Measurements from ENCODE around the gene LILRA6. TPM values are rescaled to one million over a fixed set of nuclear protein-coding genes. Genes with fewer than 3 reads are reported as not detected.
"Not testable (repeated sequence)": the region's sequence is repeated elsewhere in the genome, so short reads cannot be mapped to it uniquely, and the experiment has no call there.

The LILRA6 gene
- total RNA-seq, 1 experiment from 2014 or later = not detected

DNA sequence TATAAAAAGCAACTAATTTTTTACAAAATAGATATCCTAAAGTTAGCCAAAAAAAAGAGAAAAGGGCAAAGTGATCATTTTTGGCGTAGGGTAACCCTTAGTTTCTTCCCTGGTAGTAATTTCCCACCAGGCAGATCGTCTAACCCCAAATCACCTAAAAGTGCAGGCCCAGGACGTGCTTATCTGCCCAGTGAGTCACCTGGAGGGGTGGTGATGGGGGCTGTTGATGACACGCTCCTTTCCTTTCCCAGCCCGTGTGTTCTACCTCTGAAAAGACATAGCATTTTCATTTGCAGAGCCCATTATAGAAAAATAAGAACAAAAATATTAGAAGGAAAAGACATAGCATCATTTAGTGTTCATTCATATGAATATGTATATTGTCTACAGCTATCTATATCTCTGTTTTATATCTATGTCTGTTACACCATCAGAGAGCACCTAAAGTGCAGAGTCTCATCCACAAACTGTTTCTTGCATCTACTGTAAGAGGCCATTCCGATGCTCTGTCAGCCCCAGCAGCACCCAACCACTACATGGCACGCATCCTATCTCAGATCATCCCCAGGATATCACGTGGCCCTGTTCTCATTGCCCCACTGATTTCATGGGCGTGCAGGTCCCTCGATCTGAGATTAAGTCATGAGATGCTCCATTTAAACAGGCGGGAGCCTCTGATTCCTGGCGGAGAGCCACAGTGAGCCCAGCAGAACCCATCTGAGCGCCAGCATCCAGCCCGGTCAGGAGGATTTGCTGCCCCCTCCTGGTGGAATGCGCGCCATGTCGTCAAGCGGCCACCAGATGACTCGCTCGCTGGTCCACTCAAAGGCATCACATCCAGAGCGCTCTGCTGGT lies 11.3 kb downstream of the LILRA6 start:
- Histone ChIP-seq H3K36me3 (no peaks in the 10 kb centered on the region), H3K27ac (no peak overlapping the region), H3K4me1 (replicated peaks) (no peaks in the 10 kb centered on the region), H3K4me3 (no peak overlapping the region), H3K27me3 (replicated peaks) (peaks cover 26% of the 10 kb centered on the region), H3K9me3 (replicated peaks) (no peaks in the 10 kb centered on the region)
- peak; percentile 61 to 75 for DNase-seq (ENCODE audit: low read depth in 1 of 2, low spot score in 2 of 2)

DNA sequence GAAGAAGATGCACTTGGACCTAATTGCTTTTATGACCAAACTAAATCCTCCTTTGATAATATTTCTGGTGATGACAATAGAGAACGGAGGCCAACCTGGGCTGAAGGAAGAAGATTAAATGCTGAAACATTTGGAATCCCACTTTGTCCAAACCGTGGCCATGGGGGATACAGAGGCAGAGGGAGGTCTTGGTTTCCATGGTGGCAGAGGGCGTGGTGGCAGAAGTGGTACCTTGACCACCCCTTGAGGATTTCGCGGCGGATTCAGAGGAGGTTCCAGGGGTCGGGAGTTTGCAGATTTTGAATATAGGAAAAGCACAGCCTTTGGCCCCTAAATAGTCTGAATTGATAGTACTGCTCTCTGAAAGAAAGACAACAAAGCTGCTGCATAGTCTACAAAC lies 12.6 kb downstream of the LILRA6 start:
- Histone ChIP-seq H3K27me3 (replicated peaks) (peaks cover 32% of the 10 kb centered on the region), H3K9me3 (replicated peaks) (no peaks in the 10 kb centered on the region), H3K4me1 (replicated peaks) (no peaks in the 10 kb centered on the region), H3K27ac (no peak overlapping the region), H3K36me3 (no peaks in the 10 kb centered on the region), H3K4me3 (no peak overlapping the region)
- peak in 1 of 2 experiments; percentile 36 for DNase-seq (ENCODE audit: low read depth in 1 of 2, low spot score in 2 of 2)

DNA sequence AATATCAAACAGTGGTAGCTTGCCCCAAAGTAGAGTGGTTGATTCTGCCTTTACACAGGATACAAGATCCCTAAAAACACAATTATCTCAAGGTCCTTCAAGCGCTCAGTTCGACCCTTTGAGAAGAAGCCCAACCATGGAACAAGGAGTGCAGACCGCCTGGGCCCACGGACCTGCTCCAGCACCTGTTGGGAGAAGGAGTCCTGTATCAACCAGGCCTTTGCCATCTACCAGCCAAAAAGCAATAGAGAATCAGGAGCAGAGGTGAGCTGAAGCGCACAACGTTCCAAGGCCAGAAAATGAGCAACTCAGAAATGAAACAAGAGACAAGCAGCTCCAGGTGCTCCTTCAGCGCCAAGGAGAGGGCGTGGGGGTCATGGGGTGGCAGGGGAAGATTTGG lies 13.4 kb downstream of the LILRA6 start:
- H3K9me3 ChIP-seq (replicated peaks) = no peaks in the 10 kb centered on the region
- H3K4me3 ChIP-seq = no peak overlapping the region
- H3K27me3 ChIP-seq (replicated peaks) = peaks cover 32% of the 10 kb centered on the region
- peak in 1 of 2 experiments; percentile 28 for DNase-seq (ENCODE audit: low read depth in 1 of 2, low spot score in 2 of 2)
- no peaks in the 10 kb centered on the region for H3K36me3 ChIP-seq
- no peaks in the 10 kb centered on the region for H3K4me1 ChIP-seq (replicated peaks)
- no peak overlapping the region for H3K27ac ChIP-seq

- peaks cover 31% of the 10 kb centered on the region for H3K27me3 ChIP-seq (replicated peaks)
- not testable (repeated sequence) for H3K36me3 ChIP-seq; H3K4me3 ChIP-seq; H3K9me3 ChIP-seq (replicated peaks); H3K27ac ChIP-seq; H3K4me1 ChIP-seq (replicated peaks)
- DNase-seq (ENCODE audit: low read depth in 1 of 2, low spot score in 2 of 2) = peak in 1 of 2 experiments; percentile 21
These were observed 18.0 kb downstream of the LILRA6 start for GRCh38 chr19:54224619-54225018.

DNA sequence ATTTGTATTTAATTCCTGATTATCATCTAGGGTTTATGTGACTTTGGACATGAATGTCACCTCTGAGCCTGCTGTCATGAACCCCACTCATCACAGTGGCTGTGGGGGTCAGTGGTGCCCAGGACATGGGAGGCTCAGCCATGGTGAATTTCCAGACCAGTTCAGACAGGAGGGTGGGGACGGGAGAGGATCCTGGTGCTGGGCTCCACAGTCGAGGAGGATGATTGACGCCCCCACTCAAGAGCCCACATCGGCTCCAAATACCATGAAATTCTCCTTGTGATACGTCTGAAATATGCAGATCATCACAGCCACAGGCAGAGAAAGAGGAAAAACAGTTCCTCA lies 18.7 kb downstream of the LILRA6 start:
- peaks cover 28% of the 10 kb centered on the region for H3K27me3 ChIP-seq (replicated peaks)
- peak in 1 of 2 experiments; percentile 28 for DNase-seq (ENCODE audit: low read depth in 1 of 2, low spot score in 2 of 2)
- not testable (repeated sequence) for H3K9me3 ChIP-seq (replicated peaks); H3K4me3 ChIP-seq; H3K27ac ChIP-seq; H3K36me3 ChIP-seq; H3K4me1 ChIP-seq (replicated peaks)

DNA sequence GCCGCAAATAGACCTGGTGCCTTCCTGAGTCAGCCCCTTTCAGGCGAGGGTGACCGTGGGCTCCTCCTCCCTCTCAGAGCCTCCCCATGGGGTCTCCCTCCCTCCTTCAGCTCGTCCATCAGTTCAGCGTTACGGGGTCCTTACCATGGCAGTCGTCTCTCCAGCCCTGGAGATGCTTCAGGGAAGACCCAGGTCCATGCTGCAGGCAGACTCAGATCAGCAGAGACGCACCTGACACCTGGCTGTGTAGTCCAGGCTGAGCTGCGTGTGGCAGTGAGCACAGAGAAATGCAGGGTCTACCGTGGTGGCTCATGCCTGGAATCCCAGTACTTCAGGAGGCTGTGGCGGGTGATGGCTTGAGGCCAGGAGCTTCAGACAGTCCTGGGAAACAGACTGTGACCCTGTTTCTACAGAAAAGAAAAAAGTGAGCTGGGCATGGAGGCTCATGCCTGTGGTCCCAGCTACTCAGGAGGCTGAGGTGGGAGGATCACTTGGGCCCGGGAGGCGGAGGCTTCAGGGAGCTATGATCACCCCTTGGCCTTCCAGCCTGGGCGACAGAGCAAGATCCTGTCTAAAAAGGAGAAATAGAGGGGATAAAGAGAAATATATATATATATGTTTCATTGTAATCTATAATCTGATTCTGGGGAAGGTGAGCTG lies 19.2 kb downstream of the LILRA6 start:
- H3K4me1 ChIP-seq (replicated peaks); H3K9me3 ChIP-seq (replicated peaks); H3K36me3 ChIP-seq; H3K4me3 ChIP-seq; H3K27ac ChIP-seq: not testable (repeated sequence)
- H3K27me3 ChIP-seq (replicated peaks) = peaks cover 26% of the 10 kb centered on the region
- DNase-seq (ENCODE audit: low read depth in 1 of 2, low spot score in 2 of 2) = peak in 1 of 2 experiments; percentile 35

DNA sequence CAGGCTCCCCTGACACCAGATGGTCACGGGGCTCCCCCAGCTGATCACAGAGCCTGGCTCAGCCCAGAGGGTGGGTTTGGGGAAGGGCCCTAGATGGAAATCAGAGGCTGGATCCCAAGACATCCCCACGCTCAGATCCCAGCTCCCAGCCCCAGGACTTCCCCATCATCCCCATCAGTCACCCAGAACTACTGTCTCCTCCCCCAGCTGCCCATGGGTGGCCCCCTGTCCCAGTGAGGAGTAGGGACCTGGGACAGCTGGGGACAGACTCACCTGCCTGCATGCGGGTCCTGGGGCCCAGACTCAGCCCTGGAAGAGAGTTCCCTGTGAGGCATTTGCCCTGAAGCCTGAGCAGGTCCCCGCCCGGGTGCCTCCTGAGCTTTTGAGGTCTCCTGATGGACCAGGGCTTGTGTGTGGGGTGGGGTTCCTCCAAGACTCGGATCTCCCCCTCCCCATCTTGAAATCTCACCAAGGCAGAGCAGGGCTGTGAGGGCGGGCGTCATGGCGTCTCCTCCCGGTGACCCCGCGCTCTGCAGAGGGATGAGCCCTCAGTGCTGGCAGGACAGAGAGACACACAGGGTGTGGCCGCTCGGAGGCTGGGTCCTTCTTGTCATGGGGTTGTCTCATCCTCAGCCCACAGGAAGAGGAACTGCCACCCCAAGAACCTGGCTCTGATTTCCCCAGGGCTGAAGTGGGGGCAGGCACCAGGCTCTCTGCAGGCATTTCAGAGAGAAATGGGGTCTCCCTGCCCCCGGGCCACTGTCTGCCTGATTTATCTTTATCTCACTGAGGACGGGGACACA lies 19.9 kb downstream of the LILRA6 start, which contains the start of gene LILRB3:
Gene LILRB3, minus strand, starts transcription at position 534 of the 803 bp plus-strand sequence. Its CDS starts 31 bp downstream, at position 503.
- H3K27ac ChIP-seq; H3K36me3 ChIP-seq; H3K9me3 ChIP-seq (replicated peaks); H3K4me1 ChIP-seq (replicated peaks); H3K4me3 ChIP-seq: not testable (repeated sequence)
- H3K27me3 ChIP-seq (replicated peaks) = peaks cover 19% of the 10 kb centered on the region
- DNase-seq (ENCODE audit: low read depth in 1 of 2, low spot score in 2 of 2) = peak in 1 of 2 experiments; percentile 47

DNA sequence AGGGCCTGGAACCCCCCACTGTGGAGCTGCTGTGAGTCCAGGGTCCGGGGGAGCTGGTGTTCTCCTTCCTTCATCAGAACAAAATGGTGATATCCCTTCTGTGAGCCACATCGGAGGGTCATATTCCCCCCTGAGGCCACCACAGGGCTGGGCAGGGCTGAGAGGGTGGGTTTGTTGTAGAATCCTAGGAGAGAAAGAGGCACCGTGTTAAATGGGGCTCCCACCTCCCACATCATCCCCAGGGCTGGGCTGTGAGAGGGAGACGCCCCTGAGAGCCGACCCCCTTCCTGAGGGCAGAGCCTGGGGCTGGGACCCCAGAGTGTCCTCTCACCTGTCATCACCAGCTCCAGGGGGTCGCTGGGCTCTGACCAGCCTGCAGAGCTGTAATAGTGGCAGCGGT lies 20.6 kb downstream of the LILRA6 start:
- peak in 1 of 2 experiments; percentile 25 for DNase-seq (ENCODE audit: low read depth in 1 of 2, low spot score in 2 of 2)
- H3K36me3 ChIP-seq; H3K27ac ChIP-seq; H3K9me3 ChIP-seq (replicated peaks); H3K4me3 ChIP-seq; H3K4me1 ChIP-seq (replicated peaks): not testable (repeated sequence)
- H3K27me3 ChIP-seq (replicated peaks) = peaks cover 14% of the 10 kb centered on the region

GRCh38 chr19:54219702-54220101 lies 22.9 kb downstream of the LILRA6 start:
- not testable (repeated sequence) for H3K27ac ChIP-seq; H3K36me3 ChIP-seq; H3K4me1 ChIP-seq (replicated peaks); H3K9me3 ChIP-seq (replicated peaks); H3K27me3 ChIP-seq (replicated peaks); H3K4me3 ChIP-seq
- DNase-seq (ENCODE audit: low read depth in 1 of 2, low spot score in 2 of 2) = peak in 1 of 2 experiments; percentile 35

DNA sequence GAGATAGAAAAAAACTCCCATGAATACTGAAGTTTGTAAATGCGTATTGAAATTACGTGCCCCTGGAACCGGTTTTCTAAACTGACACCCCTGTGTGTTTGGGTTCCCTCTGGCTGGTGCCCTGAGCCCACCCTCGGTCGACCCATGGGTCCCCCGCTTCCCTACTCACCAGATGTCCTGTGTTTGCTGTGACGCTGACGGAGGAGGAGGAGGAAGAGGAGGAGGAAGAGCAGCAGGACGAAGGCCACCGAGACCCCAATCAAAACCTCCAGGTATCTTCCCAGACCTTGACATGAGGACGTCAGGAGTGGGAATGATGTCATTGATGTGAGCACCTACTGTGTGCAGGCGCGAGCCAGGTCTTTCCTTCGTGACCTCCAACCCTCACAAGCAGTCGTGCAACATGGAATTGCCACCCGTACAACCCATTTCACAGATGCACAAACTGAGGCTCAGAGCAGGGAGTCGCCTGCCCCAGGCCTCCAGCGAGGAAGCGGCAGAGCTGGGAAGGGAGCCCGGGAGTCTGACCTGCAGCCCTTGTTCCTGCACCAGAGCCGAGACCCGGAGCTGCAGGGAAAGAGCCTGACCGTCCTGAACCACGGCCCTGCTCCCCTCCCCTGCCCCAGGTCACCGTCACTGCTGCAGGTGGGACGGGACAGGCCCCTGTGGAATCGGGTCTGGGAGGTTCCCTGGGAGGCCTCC lies 23.5 kb downstream of the LILRA6 start:
- DNase-seq (ENCODE audit: low read depth in 1 of 2, low spot score in 2 of 2) = peak in 1 of 2 experiments; percentile 39
- no peaks in the 10 kb centered on the region for H3K4me1 ChIP-seq (replicated peaks)
- H3K36me3 ChIP-seq = no peaks in the 10 kb centered on the region
- peaks cover 4% of the 10 kb centered on the region for H3K27me3 ChIP-seq (replicated peaks)
- no peak overlapping the region for H3K4me3 ChIP-seq
- no peaks in the 10 kb centered on the region for H3K9me3 ChIP-seq (replicated peaks)
- no peak overlapping the region for H3K27ac ChIP-seq

- DNase-seq (ENCODE audit: low read depth in 1 of 2, low spot score in 2 of 2) = peak in 1 of 2 experiments; percentile 28
- H3K36me3 ChIP-seq = no peaks in the 10 kb centered on the region
- H3K4me1 ChIP-seq (replicated peaks) = no peaks in the 10 kb centered on the region
- peaks cover 3% of the 10 kb centered on the region for H3K27me3 ChIP-seq (replicated peaks)
- no peak overlapping the region for H3K27ac ChIP-seq
- H3K4me3 ChIP-seq = no peak overlapping the region
- no peaks in the 10 kb centered on the region for H3K9me3 ChIP-seq (replicated peaks)
These were observed 24.3 kb downstream of the LILRA6 start for GRCh38 chr19:54218259-54218658.

GRCh38 chr19:54217517-54218247 lies 24.9 kb downstream of the LILRA6 start:
- peak in 1 of 2 experiments; percentile 32 for DNase-seq (ENCODE audit: low read depth in 1 of 2, low spot score in 2 of 2)
- not testable (repeated sequence) for H3K36me3 ChIP-seq; H3K27me3 ChIP-seq (replicated peaks); H3K27ac ChIP-seq; H3K4me1 ChIP-seq (replicated peaks); H3K9me3 ChIP-seq (replicated peaks); H3K4me3 ChIP-seq

DNA sequence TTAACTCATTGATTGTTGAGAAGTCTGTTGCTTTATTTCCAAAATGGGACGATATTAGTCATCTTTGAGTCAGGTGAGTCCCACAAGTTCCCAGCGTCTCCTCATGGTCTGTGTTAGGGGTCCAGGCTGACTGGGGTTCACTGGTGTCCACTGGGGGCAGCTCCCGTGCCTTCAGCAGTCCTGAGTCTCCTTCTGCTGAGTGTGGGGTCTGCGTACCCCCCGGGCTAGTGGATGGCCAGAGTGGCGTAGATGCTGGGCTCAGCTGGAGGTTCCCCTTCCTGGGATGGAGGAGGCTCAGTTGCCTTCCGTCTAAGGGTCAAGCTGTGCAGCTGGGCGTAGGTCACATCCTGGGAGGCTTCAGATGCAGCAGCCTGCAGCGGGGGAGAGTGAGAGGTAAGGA lies 25.7 kb downstream of the LILRA6 start:
- Histone ChIP-seq H3K27ac (no peak overlapping the region), H3K27me3 (replicated peaks) (no peaks in the 10 kb centered on the region), H3K4me3 (no peak overlapping the region), H3K9me3 (replicated peaks) (no peaks in the 10 kb centered on the region), H3K4me1 (replicated peaks) (no peaks in the 10 kb centered on the region), H3K36me3 (no peaks in the 10 kb centered on the region)
- DNase-seq (ENCODE audit: low read depth in 1 of 2, low spot score in 2 of 2) = peak in 1 of 2 experiments; percentile 25

Data from SJSA1 (cell line).